ENCODE results near the gene ZBTB8OS. TPM values are rescaled to one million over a fixed set of nuclear protein-coding genes. Genes with fewer than 3 reads are reported as not detected.
"Not testable (repeated sequence)": the region's sequence is repeated elsewhere in the genome, so short reads cannot be mapped to it uniquely, and the experiment has no call there.

Gene ZBTB8OS
- total RNA-seq: 10 to 100 TPM; 64.8 to 67.4 TPM

DNA sequence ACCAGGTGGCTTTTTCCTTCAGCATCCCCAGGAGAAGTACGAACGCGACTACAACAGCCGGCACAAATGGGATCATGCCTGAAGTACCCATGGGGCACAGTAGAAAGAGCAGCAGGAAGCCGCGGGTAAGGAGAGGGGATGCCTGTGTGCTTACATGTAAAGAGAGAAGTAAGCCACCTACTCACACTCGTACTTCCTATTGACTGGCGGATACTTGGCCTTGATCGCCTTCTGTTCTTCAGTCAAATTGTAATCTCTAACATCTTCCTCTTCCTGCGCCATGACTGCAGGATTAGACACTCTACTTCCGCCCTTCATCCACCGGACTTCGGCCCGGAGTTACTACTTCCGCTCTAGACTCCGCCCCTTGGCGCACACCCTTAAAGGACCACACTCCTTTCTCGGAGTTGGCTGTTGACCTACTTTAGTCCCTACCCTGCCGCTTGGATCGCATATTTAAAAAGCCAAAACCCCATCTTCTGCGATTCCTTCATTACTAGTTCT is at the start of gene ZBTB8OS:
TSS of gene ZBTB8OS (minus strand) at position 303 of the 504 bp plus-strand sequence. CDS start at position 282, 21 bp downstream.
- intact Hi-C loops (cut with micrococcal nuclease): loop anchor here (1.0 to 5.0 kb wide), 6 partner anchors 27 to 697 kb away; partner anchors contain the start of genes MARCKSL1, S100PBP and YARS1
- Mint-ChIP-seq H3K4me1 (ENCODE audit: low read depth) (peaks cover 44% of the 10 kb centered on the region), H3K4me3 (peak within 1 kb of the TSS; percentile 99), H3K36me3 (peaks cover 38% of the 10 kb centered on the region), H3K27me3 (no peaks in the 10 kb centered on the region), H3K9me3 (no peaks in the 10 kb centered on the region), H3K27ac (peak within 1 kb of the TSS; percentile 100)
- POLR2A ChIA-PET: interaction anchor here (0.7 to 1.7 kb wide), 6 partner anchors 21 to 578 kb away, joined by 3 to 13 read pairs (median 3); partner anchors contain the start of genes BSDC1, S100PBP, TMEM39B and YARS1
- peak; percentile 92 for DNase-seq
- CTCF ChIA-PET: interaction anchor here (1.1 to 2.2 kb wide), 2 partner anchors 130 to 477 kb away, joined by 3 to 9 read pairs; no protein-coding TSS in a partner anchor

- H3K27ac Mint-ChIP-seq; H3K36me3 Mint-ChIP-seq; intact Hi-C loops (cut with micrococcal nuclease); CTCF ChIA-PET; H3K4me3 Mint-ChIP-seq; POLR2A ChIA-PET; H3K27me3 Mint-ChIP-seq; H3K9me3 Mint-ChIP-seq; DNase-seq; H3K4me1 Mint-ChIP-seq (ENCODE audit: low read depth): not testable (repeated sequence)
These were observed 46.6 kb upstream of the ZBTB8OS start for GRCh38 chr1:32696996-32697395.

- Mint-ChIP-seq H3K4me1 (ENCODE audit: low read depth) (peaks cover 2% of the 10 kb centered on the region), H3K36me3 (no peaks in the 10 kb centered on the region), H3K27ac (no peak overlapping the region), H3K9me3 (no peaks in the 10 kb centered on the region), H3K4me3 (no peak overlapping the region), H3K27me3 (no peaks in the 10 kb centered on the region)
- CTCF ChIA-PET: interaction anchor here (0.6 to 1.4 kb wide), 2 partner anchors 16 to 818 kb away, joined by 3 to 5 read pairs; no protein-coding TSS in a partner anchor
- POLR2A ChIA-PET: no interaction called here
- DNase-seq: no peak
- intact Hi-C loops (cut with micrococcal nuclease): no loop called here
These were observed 45.7 kb upstream of the ZBTB8OS start for GRCh38 chr1:32696041-32696440.

DNA sequence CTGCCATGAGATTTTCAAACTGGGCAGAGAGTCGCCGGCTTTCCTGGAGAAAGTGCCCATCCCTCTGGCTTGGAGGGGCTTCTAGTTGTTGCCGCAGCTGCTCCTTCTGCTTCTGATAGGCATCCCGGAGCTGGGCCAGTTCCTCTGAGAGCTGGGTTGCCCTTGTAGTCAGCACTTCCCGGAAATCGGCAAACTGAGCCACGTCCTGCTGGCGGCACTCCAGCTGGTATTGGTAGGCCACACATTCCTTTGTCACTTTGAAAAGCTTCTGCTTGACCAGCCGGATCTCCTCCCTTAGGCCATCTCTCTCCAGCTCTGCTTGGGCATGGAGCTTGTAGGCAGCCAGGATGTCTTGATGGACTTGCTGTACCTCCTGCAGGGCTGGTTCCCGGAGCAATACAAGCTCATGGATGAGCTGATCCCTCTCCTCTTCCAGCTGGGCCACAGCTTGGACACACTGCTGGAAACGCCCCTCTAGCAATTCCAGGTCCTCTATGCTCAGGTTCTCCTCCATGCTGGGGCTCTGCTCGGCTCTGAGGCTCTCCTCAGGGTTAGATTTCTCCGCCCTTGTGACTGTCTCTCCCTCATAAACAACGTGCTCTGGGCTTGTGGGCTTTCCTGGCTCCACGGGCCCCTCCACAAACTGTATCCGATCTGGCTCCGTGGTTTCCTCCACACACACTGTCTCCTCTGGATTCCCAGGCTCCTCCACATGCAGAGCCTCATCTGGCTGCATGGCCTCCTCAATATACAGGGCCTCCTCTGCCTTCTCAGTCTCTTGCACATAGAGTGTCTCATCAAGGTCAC is 45.0 kb upstream of the ZBTB8OS start:
- H3K9me3 Mint-ChIP-seq: no peaks in the 10 kb centered on the region
- H3K27ac Mint-ChIP-seq: no peak overlapping the region
- H3K27me3 Mint-ChIP-seq: no peaks in the 10 kb centered on the region
- ChIA-PET CTCF (interaction anchor here (0.6 to 1.4 kb wide), 3 partner anchors 17 to 817 kb away, joined by 3 to 5 read pairs (median 4); no protein-coding TSS in a partner anchor), POLR2A (no interaction called here)
- no peaks in the 10 kb centered on the region for H3K36me3 Mint-ChIP-seq
- intact Hi-C loops (cut with micrococcal nuclease): no loop called here
- DNase-seq: no peak
- H3K4me3 Mint-ChIP-seq: no peak overlapping the region
- peaks cover 2% of the 10 kb centered on the region for H3K4me1 Mint-ChIP-seq (ENCODE audit: low read depth)

GRCh38 chr1:32693455-32694174 is 43.3 kb upstream of the ZBTB8OS start:
- no peak for DNase-seq
- intact Hi-C loops (cut with micrococcal nuclease): no loop called here
- H3K4me1 Mint-ChIP-seq (ENCODE audit: low read depth): peaks cover 2% of the 10 kb centered on the region
- ChIA-PET POLR2A (no interaction called here), CTCF (interaction anchor here (0.8 kb wide), 1 partner anchor 19 kb away, joined by 3 read pairs; no protein-coding TSS in a partner anchor)
- H3K36me3 Mint-ChIP-seq: no peaks in the 10 kb centered on the region
- H3K27ac Mint-ChIP-seq: no peak overlapping the region
- H3K27me3 Mint-ChIP-seq: no peaks in the 10 kb centered on the region
- no peaks in the 10 kb centered on the region for H3K9me3 Mint-ChIP-seq
- no peak overlapping the region for H3K4me3 Mint-ChIP-seq

DNA sequence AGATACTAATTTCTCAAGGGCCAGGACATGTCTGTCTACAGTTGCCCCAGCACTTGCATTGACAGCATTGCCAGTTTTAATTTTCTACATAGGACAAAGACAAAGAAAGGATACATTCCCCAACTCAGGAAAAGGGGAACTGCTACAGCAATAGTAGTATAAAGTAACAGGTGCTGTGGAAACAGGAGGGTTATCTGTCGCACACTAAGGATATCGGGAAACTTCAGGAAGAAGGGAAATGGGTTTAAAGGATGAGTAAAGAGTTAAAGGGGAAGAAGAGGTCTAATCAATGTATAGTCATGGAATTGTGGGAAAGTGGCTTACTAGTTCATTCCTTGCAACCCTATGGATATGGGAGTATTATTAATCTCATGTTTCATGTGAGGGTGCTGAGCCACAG is 36.0 kb upstream of the ZBTB8OS start:
- intact Hi-C loops (cut with micrococcal nuclease): no loop called here
- Mint-ChIP-seq H3K27me3 (no peaks in the 10 kb centered on the region), H3K27ac (peak overlapping the region; percentile 38), H3K36me3 (peaks cover 20% of the 10 kb centered on the region), H3K4me1 (ENCODE audit: low read depth) (peaks cover 12% of the 10 kb centered on the region), H3K9me3 (no peaks in the 10 kb centered on the region), H3K4me3 (no peak overlapping the region)
- DNase-seq: no peak
- ChIA-PET POLR2A (no interaction called here), CTCF (interaction anchor here (1.6 kb wide), 1 partner anchor 26 kb away, joined by 5 read pairs; no protein-coding TSS in a partner anchor)

GRCh38 chr1:32685498-32685897 is 35.1 kb upstream of the ZBTB8OS start:
- H3K27ac Mint-ChIP-seq: no peak overlapping the region
- DNase-seq: no peak
- no peaks in the 10 kb centered on the region for H3K27me3 Mint-ChIP-seq
- ChIA-PET POLR2A (no interaction called here), CTCF (interaction anchor here (1.2 to 1.6 kb wide), 2 partner anchors 27 to 165 kb away, joined by 3 to 5 read pairs; no protein-coding TSS in a partner anchor)
- peaks cover 29% of the 10 kb centered on the region for H3K36me3 Mint-ChIP-seq
- no peaks in the 10 kb centered on the region for H3K9me3 Mint-ChIP-seq
- H3K4me1 Mint-ChIP-seq (ENCODE audit: low read depth): peaks cover 12% of the 10 kb centered on the region
- no peak overlapping the region for H3K4me3 Mint-ChIP-seq
- intact Hi-C loops (cut with micrococcal nuclease): no loop called here

GRCh38 chr1:32684167-32684811 is 33.9 kb upstream of the ZBTB8OS start:
- peaks cover 14% of the 10 kb centered on the region for H3K4me1 Mint-ChIP-seq (ENCODE audit: low read depth)
- H3K27me3 Mint-ChIP-seq: no peaks in the 10 kb centered on the region
- ChIA-PET CTCF (no interaction called here), POLR2A (no interaction called here)
- H3K9me3 Mint-ChIP-seq: no peaks in the 10 kb centered on the region
- H3K27ac Mint-ChIP-seq: peak overlapping the region; percentile 61
- peaks cover 39% of the 10 kb centered on the region for H3K36me3 Mint-ChIP-seq
- intact Hi-C loops (cut with micrococcal nuclease): loop anchor here (5.0 kb wide), 1 partner anchor 62 kb away; no protein-coding TSS in a partner anchor
- no peak for DNase-seq
- no peak overlapping the region for H3K4me3 Mint-ChIP-seq

DNA sequence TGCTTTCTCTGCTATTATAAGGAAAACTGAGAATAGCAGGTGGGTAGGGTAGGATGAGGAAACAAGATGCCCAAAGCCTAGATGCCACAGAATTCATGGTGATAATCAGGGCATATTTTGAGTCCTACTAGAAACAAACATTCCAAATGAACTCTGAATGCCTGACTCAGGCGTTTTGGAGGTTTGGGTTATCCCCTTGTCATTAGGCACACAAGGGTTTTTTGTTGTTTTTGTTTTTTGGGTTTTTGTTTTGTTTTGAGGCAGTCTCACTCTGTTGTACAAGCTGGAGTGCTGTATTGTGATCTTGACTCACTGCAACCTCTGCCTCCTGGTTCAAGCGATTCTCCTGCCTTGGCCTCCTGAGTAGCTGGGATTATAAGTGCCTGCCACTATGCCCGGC is 33.0 kb upstream of the ZBTB8OS start:
- Mint-ChIP-seq H3K27ac (peak overlapping the region; percentile 61), H3K9me3 (no peaks in the 10 kb centered on the region), H3K36me3 (peaks cover 40% of the 10 kb centered on the region), H3K4me3 (no peak overlapping the region), H3K27me3 (no peaks in the 10 kb centered on the region), H3K4me1 (ENCODE audit: low read depth) (peaks cover 14% of the 10 kb centered on the region)
- POLR2A ChIA-PET: no interaction called here
- DNase-seq: no peak
- CTCF ChIA-PET: no interaction called here
- intact Hi-C loops (cut with micrococcal nuclease): loop anchor here (5.0 kb wide), 1 partner anchor 61 kb away; no protein-coding TSS in a partner anchor

GRCh38 chr1:32681999-32682398 is 31.6 kb upstream of the ZBTB8OS start:
- no peak for DNase-seq
- Mint-ChIP-seq H3K4me1 (ENCODE audit: low read depth) (peaks cover 14% of the 10 kb centered on the region), H3K36me3 (peaks cover 51% of the 10 kb centered on the region), H3K27me3 (no peaks in the 10 kb centered on the region), H3K4me3 (no peak overlapping the region), H3K27ac (no peak overlapping the region), H3K9me3 (no peaks in the 10 kb centered on the region)
- CTCF ChIA-PET: no interaction called here
- POLR2A ChIA-PET: no interaction called here
- intact Hi-C loops (cut with micrococcal nuclease): loop anchor here (5.0 kb wide), 1 partner anchor 60 kb away; no protein-coding TSS in a partner anchor

DNA sequence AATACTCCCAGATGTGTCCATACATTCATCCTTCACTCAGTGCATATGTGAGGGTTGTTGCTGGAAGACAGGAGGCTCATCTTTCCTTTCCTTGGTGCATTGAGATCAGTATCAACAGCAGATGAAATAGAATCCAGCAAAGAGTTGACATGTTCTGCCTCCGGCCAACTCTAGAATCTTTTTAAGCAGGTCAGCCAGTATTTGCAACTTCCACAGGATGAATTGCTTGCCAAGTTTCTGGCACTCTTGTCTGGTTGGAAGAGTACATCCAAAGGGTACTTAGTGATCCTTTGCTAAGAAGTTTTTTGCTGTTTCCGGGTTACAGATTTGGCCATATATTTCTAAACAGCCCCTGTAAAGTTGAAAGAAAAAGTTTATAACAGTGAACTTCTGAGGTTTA is 31.2 kb upstream of the ZBTB8OS start:
- CTCF ChIA-PET: no interaction called here
- no peak for DNase-seq
- intact Hi-C loops (cut with micrococcal nuclease): loop anchor here (5.0 kb wide), 1 partner anchor 59 kb away; no protein-coding TSS in a partner anchor
- H3K36me3 Mint-ChIP-seq: peaks cover 51% of the 10 kb centered on the region
- no peaks in the 10 kb centered on the region for H3K27me3 Mint-ChIP-seq
- H3K27ac Mint-ChIP-seq: no peak overlapping the region
- POLR2A ChIA-PET: no interaction called here
- peaks cover 14% of the 10 kb centered on the region for H3K4me1 Mint-ChIP-seq (ENCODE audit: low read depth)
- H3K9me3 Mint-ChIP-seq: no peaks in the 10 kb centered on the region
- H3K4me3 Mint-ChIP-seq: no peak overlapping the region
